Measurements from ENCODE around the gene AAK1. TPM values are rescaled to one million over a fixed set of nuclear protein-coding genes. Genes with fewer than 3 reads are reported as not detected.

AAK1 gene
- total and polyA plus RNA-seq, 2 donors (not counting 3 experiments of a cell fraction or from before 2014, with no cell fraction given): 31.0 to 127 TPM

DNA sequence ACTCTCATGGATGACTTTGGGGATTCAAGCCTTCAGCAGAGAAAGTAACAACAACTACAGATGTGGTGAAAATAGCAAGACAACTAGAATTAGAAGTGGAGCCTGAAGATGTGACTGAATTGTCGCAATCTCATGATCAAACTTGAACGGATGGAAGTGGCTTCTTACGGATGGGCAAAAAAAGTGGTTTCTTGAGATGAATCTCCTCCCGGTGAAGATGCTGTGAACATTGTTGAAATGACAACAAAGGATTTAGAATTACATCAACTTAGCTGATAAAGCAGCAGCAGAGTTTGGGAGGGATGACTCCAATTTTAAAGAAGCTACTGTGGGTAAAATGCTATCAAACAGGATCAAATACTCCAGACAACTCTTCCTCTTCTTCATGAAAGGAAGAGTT is 43.1 kb downstream of the AAK1 start:
- no TSS peak for BruUV-seq (replicated peaks)
- Histone ChIP-seq H3K27ac (ENCODE audit: insufficient read depth, low read depth, low read length) (no peak overlapping the region), H3K4me1 (ENCODE audit: control insufficient read depth, extremely low read depth, insufficient read depth, low read length) (peaks cover 6% of the 10 kb centered on the region), H3K4me3 (replicated peaks in 1 of 3; ENCODE audit: insufficient read depth in 1 of 3, low read depth in 1 of 3, low read length in 3 of 3) (no peak overlapping the region), H3K79me2 (ENCODE audit: control insufficient read depth, insufficient read depth, low read length) (peaks cover 61% of the 10 kb centered on the region), H4K20me1 (replicated peaks; ENCODE audit: control insufficient read depth, extremely low read depth, insufficient read depth, low read length) (peaks cover 4% of the 10 kb centered on the region), H3K36me3 (ENCODE audit: control insufficient read depth in 2 of 2, extremely low read depth in 1 of 2, insufficient read depth in 2 of 2, low read length in 2 of 2) (no peaks in the 10 kb centered on the region), H3K27me3 (ENCODE audit: control insufficient read depth in 2 of 2, insufficient read depth in 2 of 2, low read length in 2 of 2) (no peaks in the 10 kb centered on the region), H3K4me2 (ENCODE audit: insufficient read depth, low read length) (no peak overlapping the region), H3K9me3 (replicated peaks; ENCODE audit: control insufficient read depth, insufficient read depth, low read length) (no peaks in the 10 kb centered on the region), H2AFZ (ENCODE audit: low read depth, low read length) (no peak overlapping the region), H3K9me1 (replicated peaks; ENCODE audit: control insufficient read depth, extremely low read depth, insufficient read depth, low read length) (no peaks in the 10 kb centered on the region), H3K9ac (replicated peaks; ENCODE audit: extremely low read depth, insufficient read depth, low read length) (no peak overlapping the region)
- intact Hi-C loops (cut with micrococcal nuclease) (no loop called here), dilution Hi-C loops (cut with MboI; ENCODE audit: extremely low pct_ligation_motif_present, low sequenced_read_pairs) (no loop called here)
- ChIA-PET POLR2A (no interaction called here), CTCF (interaction anchor here (0.6 to 1.3 kb wide), 3 partner anchors 17 to 85 kb away, joined by 3 to 4 read pairs (median 3); no protein-coding TSS in a partner anchor)
- no peak for TF ChIP-seq POLR2A (IDR thresholded peaks at IDR 0.05; ENCODE audit: low read depth, low read length)
- TF ChIP-seq, protein P1, sequence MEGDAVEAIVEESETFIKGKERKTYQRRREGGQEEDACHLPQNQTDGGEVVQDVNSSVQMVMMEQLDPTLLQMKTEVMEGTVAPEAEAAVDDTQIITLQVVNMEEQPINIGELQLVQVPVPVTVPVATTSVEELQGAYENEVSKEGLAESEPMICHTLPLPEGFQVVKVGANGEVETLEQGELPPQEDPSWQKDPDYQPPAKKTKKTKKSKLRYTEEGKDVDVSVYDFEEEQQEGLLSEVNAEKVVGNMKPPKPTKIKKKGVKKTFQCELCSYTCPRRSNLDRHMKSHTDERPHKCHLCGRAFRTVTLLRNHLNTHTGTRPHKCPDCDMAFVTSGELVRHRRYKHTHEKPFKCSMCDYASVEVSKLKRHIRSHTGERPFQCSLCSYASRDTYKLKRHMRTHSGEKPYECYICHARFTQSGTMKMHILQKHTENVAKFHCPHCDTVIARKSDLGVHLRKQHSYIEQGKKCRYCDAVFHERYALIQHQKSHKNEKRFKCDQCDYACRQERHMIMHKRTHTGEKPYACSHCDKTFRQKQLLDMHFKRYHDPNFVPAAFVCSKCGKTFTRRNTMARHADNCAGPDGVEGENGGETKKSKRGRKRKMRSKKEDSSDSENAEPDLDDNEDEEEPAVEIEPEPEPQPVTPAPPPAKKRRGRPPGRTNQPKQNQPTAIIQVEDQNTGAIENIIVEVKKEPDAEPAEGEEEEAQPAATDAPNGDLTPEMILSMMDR (IDR thresholded peaks at IDR 0.05; ENCODE audit: extremely low read depth in 1 of 2, insufficient read depth in 1 of 2, low read depth in 1 of 2, low read length in 2 of 2): no peak
- no peak for TF ChIP-seq MYC (IDR thresholded peaks at IDR 0.05; ENCODE audit: low read depth, low read length)
- no peak for TF ChIP-seq FOS (IDR thresholded peaks at IDR 0.05; ENCODE audit: borderline replicate concordance, insufficient read depth, low read length)
- TF ChIP-seq, protein P2, sequence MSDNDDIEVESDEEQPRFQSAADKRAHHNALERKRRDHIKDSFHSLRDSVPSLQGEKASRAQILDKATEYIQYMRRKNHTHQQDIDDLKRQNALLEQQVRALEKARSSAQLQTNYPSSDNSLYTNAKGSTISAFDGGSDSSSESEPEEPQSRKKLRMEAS (IDR thresholded peaks at IDR 0.05; ENCODE audit: insufficient read depth, insufficient read length): no peak
- TF ChIP-seq JUN (IDR thresholded peaks at IDR 0.05; ENCODE audit: borderline replicate concordance, insufficient read depth, insufficient read length, low read depth): no peak
- TF ChIP-seq EZH2 (IDR thresholded peaks at IDR 0.05; ENCODE audit: borderline replicate concordance, low read depth, low read length, severe bottlenecking): no peak
- no peak for TF ChIP-seq GATA2 (IDR thresholded peaks at IDR 0.05; ENCODE audit: insufficient read depth, insufficient read length, low read depth, low read length)
- TF ChIP-seq POLR2AphosphoS5 (IDR thresholded peaks at IDR 0.05; ENCODE audit: insufficient read depth, low read depth, low read length): no peak
- no peak for DNase-seq (ENCODE audit: low read depth, low spot score)
- no peak for FAIRE-seq

Measured in endothelial cell of umbilical vein (primary cell).